ENCODE data around the gene SMDT1. TPM values are rescaled to one million over a fixed set of nuclear protein-coding genes. Genes with fewer than 3 reads are reported as not detected.

SMDT1 gene
- total RNA-seq, 1 experiment from 2014 or later: 44.6 TPM

- Histone ChIP-seq H3K27me3 (ENCODE audit: control insufficient read depth, insufficient read depth, low read length) (no peaks in the 10 kb centered on the region), H3K4me1 (ENCODE audit: control insufficient read depth, insufficient read depth, low read length) (peaks cover 5% of the 10 kb centered on the region), H3K27ac (ENCODE audit: low read length) (no peak within 1 kb of the TSS), H3K36me3 (ENCODE audit: control insufficient read depth, insufficient read depth, low read length) (no peaks in the 10 kb centered on the region), H3K4me3 (ENCODE audit: low read depth in 2 of 2, low read length in 2 of 2) (peak within 1 kb of the TSS; percentile 16 to 18; a peak in 3 of 4 replicates), H3K9me3 (ENCODE audit: control insufficient read depth, insufficient read depth, low read depth, low read length) (no peaks in the 10 kb centered on the region)
- TF ChIP-seq REST (IDR thresholded peaks at IDR 0.05; ENCODE audit: insufficient read depth in 1 of 2, low read depth in 2 of 2, low read length in 1 of 2) (no peak), CTCF (IDR thresholded peaks at IDR 0.05) (no peak; the same call in 1 of the 2 replicates), POLR2AphosphoS5 (IDR thresholded peaks at IDR 0.05; ENCODE audit: low read depth, low read length) (no peak), TCF7L2 (IDR thresholded peaks at IDR 0.05; ENCODE audit: low read depth, low read length) (no peak), SIN3A (IDR thresholded peaks at IDR 0.05; ENCODE audit: borderline replicate concordance, insufficient read depth, low read depth, low read length) (no peak)
- POLR2A ChIA-PET: no interaction called here
- CTCF ChIA-PET: no interaction called here
- no TSS peak for BruUV-seq (replicated peaks)
- DNase-seq (ENCODE audit: low read depth, low spot score): no peak
- intact Hi-C loops (cut with micrococcal nuclease; ENCODE audit: unreplicated experiment): loop anchor here (5.0 kb wide), 1 partner anchor 107 kb away; the partner anchor contains the start of gene SEPTIN3
- no peak for ATAC-seq
- in situ Hi-C loops (cut with HindIII; ENCODE audit: low pct_unique_long_range_greater_than_20kb, low sequenced_read_pairs): no loop called here
These were observed 5.2 kb upstream of the SMDT1 start, which contains the start of gene PHETA2 for GRCh38 chr22:42074132-42074811. TSS of gene PHETA2 (plus strand) at chr22:42074248. CDS start at chr22:42077294, 3,046 bp downstream.

- ATAC-seq: no peak
- in situ Hi-C loops (cut with HindIII; ENCODE audit: low pct_unique_long_range_greater_than_20kb, low sequenced_read_pairs) (no loop called here), intact Hi-C loops (cut with micrococcal nuclease; ENCODE audit: unreplicated experiment) (loop anchor here (5.0 kb wide), 1 partner anchor 108 kb away; the partner anchor contains the start of gene SEPTIN3)
- no peak for TF ChIP-seq REST (IDR thresholded peaks at IDR 0.05; ENCODE audit: insufficient read depth in 1 of 2, low read depth in 2 of 2, low read length in 1 of 2)
- no peak for TF ChIP-seq POLR2AphosphoS5 (IDR thresholded peaks at IDR 0.05; ENCODE audit: low read depth, low read length)
- TF ChIP-seq SIN3A (IDR thresholded peaks at IDR 0.05; ENCODE audit: borderline replicate concordance, insufficient read depth, low read depth, low read length): no peak
- TF ChIP-seq CTCF (IDR thresholded peaks at IDR 0.05): no peak
- no peak for TF ChIP-seq TCF7L2 (IDR thresholded peaks at IDR 0.05; ENCODE audit: low read depth, low read length)
- H3K4me1 ChIP-seq (ENCODE audit: control insufficient read depth, insufficient read depth, low read length): peaks cover 5% of the 10 kb centered on the region
- H3K36me3 ChIP-seq (ENCODE audit: control insufficient read depth, insufficient read depth, low read length): no peaks in the 10 kb centered on the region; the same call in 1 of the 2 replicates
- no peak for DNase-seq (ENCODE audit: low read depth, low spot score)
- POLR2A ChIA-PET: no interaction called here
- CTCF ChIA-PET: interaction anchor here (0.6 kb wide), 1 partner anchor 107 kb away, joined by 3 read pairs; no protein-coding TSS in a partner anchor
- no TSS peak for BruUV-seq (replicated peaks)
- no peaks in the 10 kb centered on the region for H3K27me3 ChIP-seq (ENCODE audit: control insufficient read depth, insufficient read depth, low read length)
- H3K4me3 ChIP-seq (ENCODE audit: low read depth in 2 of 2, low read length in 2 of 2): no peak overlapping the region
- H3K27ac ChIP-seq (ENCODE audit: low read length): no peak overlapping the region
- no peaks in the 10 kb centered on the region for H3K9me3 ChIP-seq (ENCODE audit: control insufficient read depth, insufficient read depth, low read depth, low read length)
These were observed 4.4 kb upstream of the SMDT1 start for GRCh38 chr22:42074846-42075676.
